ENCODE measurements around the gene URI1.

URI1 gene

DNA sequence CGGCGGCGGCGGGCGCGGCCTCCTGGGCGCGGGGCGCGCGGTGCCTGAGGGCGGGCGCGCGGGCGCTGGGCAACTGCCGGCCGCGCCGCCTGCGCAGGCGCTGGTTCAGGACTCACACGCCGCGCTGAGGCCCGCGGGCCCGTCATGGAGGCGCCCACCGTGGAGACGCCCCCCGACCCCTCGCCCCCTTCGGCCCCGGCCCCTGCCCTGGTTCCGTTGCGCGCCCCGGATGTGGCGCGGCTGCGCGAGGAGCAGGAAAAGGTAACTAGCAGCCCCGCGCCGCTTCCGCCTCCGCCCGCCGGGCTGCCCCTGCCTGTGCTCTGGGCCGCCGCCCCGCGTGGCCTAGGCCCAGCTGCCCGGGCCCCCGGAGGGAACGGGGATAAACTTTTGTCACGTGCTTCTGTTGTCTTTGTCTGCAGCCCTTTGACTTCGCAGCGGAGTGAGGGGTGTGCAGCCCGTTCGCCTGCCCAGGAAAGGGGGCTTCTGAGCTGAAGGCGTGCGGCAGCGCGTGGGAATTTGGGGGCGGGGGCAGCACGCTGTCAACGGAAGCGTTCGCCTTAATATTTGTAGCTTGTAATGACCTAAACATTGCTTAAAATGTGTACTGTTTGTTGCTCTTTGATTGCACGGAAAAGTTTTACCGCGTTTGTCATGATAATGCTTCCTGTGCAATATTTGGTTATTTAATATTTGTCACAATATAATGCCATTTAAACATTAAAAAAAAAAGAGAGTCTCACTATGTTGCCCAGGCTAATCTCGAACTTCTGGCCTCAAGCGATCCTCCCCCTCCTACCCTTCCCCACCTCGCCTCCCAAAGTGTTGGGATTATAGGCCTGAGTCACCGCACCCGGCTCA lies 594 bp downstream of the URI1 start (continued):
- TF ChIP-seq, protein P1, sequence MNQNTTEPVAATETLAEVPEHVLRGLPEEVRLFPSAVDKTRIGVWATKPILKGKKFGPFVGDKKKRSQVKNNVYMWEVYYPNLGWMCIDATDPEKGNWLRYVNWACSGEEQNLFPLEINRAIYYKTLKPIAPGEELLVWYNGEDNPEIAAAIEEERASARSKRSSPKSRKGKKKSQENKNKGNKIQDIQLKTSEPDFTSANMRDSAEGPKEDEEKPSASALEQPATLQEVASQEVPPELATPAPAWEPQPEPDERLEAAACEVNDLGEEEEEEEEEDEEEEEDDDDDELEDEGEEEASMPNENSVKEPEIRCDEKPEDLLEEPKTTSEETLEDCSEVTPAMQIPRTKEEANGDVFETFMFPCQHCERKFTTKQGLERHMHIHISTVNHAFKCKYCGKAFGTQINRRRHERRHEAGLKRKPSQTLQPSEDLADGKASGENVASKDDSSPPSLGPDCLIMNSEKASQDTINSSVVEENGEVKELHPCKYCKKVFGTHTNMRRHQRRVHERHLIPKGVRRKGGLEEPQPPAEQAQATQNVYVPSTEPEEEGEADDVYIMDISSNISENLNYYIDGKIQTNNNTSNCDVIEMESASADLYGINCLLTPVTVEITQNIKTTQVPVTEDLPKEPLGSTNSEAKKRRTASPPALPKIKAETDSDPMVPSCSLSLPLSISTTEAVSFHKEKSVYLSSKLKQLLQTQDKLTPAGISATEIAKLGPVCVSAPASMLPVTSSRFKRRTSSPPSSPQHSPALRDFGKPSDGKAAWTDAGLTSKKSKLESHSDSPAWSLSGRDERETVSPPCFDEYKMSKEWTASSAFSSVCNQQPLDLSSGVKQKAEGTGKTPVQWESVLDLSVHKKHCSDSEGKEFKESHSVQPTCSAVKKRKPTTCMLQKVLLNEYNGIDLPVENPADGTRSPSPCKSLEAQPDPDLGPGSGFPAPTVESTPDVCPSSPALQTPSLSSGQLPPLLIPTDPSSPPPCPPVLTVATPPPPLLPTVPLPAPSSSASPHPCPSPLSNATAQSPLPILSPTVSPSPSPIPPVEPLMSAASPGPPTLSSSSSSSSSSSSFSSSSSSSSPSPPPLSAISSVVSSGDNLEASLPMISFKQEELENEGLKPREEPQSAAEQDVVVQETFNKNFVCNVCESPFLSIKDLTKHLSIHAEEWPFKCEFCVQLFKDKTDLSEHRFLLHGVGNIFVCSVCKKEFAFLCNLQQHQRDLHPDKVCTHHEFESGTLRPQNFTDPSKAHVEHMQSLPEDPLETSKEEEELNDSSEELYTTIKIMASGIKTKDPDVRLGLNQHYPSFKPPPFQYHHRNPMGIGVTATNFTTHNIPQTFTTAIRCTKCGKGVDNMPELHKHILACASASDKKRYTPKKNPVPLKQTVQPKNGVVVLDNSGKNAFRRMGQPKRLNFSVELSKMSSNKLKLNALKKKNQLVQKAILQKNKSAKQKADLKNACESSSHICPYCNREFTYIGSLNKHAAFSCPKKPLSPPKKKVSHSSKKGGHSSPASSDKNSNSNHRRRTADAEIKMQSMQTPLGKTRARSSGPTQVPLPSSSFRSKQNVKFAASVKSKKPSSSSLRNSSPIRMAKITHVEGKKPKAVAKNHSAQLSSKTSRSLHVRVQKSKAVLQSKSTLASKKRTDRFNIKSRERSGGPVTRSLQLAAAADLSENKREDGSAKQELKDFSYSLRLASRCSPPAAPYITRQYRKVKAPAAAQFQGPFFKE (tag by site-specific recombination; IDR thresholded peaks at IDR 0.05; ENCODE audit: borderline replicate concordance) = 0 out of 2 replicates have a peak, but pooled peaks have one; percentile 74
- peak; percentile 79 for TF ChIP-seq ZNF600 (tag by site-specific recombination; IDR thresholded peaks at IDR 0.05)
- peak; percentile 69; the same call in 1 of the 2 replicates for TF ChIP-seq ZNF2 (tag by site-specific recombination; IDR thresholded peaks at IDR 0.05)
- TF ChIP-seq ZNF624 (tag by site-specific recombination; IDR thresholded peaks at IDR 0.05) = no peak
- TF ChIP-seq, protein P2, sequence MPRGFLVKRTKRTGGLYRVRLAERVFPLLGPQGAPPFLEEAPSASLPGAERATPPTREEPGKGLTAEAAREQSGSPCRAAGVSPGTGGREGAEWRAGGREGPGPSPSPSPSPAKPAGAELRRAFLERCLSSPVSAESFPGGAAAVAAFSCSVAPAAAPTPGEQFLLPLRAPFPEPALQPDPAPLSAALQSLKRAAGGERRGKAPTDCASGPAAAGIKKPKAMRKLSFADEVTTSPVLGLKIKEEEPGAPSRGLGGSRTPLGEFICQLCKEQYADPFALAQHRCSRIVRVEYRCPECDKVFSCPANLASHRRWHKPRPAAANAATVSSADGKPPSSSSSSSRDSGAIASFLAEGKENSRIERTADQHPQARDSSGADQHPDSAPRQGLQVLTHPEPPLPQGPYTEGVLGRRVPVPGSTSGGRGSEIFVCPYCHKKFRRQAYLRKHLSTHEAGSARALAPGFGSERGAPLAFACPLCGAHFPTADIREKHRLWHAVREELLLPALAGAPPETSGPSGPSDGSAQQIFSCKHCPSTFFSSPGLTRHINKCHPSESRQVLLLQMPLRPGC (tag by site-specific recombination; IDR thresholded peaks at IDR 0.05) = peak; percentile 43; the same call in 1 of the 2 replicates
- TF ChIP-seq ZNF266 (tag by site-specific recombination; IDR thresholded peaks at IDR 0.05; ENCODE audit: low read depth) = no peak
- no peak for TF ChIP-seq ZNF558 (tag by site-specific recombination; IDR thresholded peaks at IDR 0.05)
- TF ChIP-seq ZNF404 (tag by site-specific recombination; IDR thresholded peaks at IDR 0.05) = no peak
- TF ChIP-seq ZNF391 (tag by site-specific recombination; IDR thresholded peaks at IDR 0.05; ENCODE audit: borderline replicate concordance, low read depth) = peak; percentile 75; the same call in 1 of the 2 replicates
- peak; percentile 80 for TF ChIP-seq ZNF664 (tag by site-specific recombination; IDR thresholded peaks at IDR 0.05)
- TF ChIP-seq ZNF571 (tag by site-specific recombination; IDR thresholded peaks at IDR 0.05) = no peak
- TF ChIP-seq MYNN (tag by site-specific recombination; IDR thresholded peaks at IDR 0.05; ENCODE audit: borderline replicate concordance) = no peak
- TF ChIP-seq ZNF560 (tag by site-specific recombination; IDR thresholded peaks at IDR 0.05; ENCODE audit: borderline replicate concordance) = no peak
- peak; percentile 68; the same call in 1 of the 2 replicates for TF ChIP-seq ZNF24 (tag by site-specific recombination; IDR thresholded peaks at IDR 0.05)
- TF ChIP-seq GLIS1 (tag by site-specific recombination; IDR thresholded peaks at IDR 0.05) = peak; percentile 56
- TF ChIP-seq, protein P3, sequence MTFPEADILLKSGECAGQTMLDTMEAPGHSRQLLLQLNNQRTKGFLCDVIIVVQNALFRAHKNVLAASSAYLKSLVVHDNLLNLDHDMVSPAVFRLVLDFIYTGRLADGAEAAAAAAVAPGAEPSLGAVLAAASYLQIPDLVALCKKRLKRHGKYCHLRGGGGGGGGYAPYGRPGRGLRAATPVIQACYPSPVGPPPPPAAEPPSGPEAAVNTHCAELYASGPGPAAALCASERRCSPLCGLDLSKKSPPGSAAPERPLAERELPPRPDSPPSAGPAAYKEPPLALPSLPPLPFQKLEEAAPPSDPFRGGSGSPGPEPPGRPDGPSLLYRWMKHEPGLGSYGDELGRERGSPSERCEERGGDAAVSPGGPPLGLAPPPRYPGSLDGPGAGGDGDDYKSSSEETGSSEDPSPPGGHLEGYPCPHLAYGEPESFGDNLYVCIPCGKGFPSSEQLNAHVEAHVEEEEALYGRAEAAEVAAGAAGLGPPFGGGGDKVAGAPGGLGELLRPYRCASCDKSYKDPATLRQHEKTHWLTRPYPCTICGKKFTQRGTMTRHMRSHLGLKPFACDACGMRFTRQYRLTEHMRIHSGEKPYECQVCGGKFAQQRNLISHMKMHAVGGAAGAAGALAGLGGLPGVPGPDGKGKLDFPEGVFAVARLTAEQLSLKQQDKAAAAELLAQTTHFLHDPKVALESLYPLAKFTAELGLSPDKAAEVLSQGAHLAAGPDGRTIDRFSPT (tag by site-specific recombination; IDR thresholded peaks at IDR 0.05) = peak; percentile 67; the same call in 1 of the 2 replicates
- TF ChIP-seq ZNF155 (tag by site-specific recombination; IDR thresholded peaks at IDR 0.05) = no peak
- TF ChIP-seq ZNF544 (tag by site-specific recombination; IDR thresholded peaks at IDR 0.05) = no peak
- peak; percentile 41; the same call in 1 of the 2 replicates for TF ChIP-seq ZNF366 (tag by site-specific recombination; conservative IDR thresholded peaks at IDR 0.05)
- TF ChIP-seq, protein P4, sequence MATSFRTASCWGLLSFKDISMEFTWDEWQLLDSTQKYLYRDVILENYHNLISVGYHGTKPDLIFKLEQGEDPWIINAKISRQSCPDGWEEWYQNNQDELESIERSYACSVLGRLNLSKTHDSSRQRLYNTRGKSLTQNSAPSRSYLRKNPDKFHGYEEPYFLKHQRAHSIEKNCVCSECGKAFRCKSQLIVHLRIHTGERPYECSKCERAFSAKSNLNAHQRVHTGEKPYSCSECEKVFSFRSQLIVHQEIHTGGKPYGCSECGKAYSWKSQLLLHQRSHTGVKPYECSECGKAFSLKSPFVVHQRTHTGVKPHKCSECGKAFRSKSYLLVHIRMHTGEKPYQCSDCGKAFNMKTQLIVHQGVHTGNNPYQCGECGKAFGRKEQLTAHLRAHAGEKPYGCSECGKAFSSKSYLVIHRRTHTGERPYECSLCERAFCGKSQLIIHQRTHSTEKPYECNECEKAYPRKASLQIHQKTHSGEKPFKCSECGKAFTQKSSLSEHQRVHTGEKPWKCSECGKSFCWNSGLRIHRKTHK (tag by site-specific recombination; IDR thresholded peaks at IDR 0.05) = no peak
- TF ChIP-seq ZNF354C (tag by site-specific recombination; IDR thresholded peaks at IDR 0.05; ENCODE audit: borderline replicate concordance, low read depth) = no peak
- TF ChIP-seq, protein P5, sequence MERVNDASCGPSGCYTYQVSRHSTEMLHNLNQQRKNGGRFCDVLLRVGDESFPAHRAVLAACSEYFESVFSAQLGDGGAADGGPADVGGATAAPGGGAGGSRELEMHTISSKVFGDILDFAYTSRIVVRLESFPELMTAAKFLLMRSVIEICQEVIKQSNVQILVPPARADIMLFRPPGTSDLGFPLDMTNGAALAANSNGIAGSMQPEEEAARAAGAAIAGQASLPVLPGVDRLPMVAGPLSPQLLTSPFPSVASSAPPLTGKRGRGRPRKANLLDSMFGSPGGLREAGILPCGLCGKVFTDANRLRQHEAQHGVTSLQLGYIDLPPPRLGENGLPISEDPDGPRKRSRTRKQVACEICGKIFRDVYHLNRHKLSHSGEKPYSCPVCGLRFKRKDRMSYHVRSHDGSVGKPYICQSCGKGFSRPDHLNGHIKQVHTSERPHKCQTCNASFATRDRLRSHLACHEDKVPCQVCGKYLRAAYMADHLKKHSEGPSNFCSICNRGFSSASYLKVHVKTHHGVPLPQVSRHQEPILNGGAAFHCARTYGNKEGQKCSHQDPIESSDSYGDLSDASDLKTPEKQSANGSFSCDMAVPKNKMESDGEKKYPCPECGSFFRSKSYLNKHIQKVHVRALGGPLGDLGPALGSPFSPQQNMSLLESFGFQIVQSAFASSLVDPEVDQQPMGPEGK (tag by site-specific recombination; IDR thresholded peaks at IDR 0.05) = peak; percentile 97
- TF ChIP-seq, protein P6, sequence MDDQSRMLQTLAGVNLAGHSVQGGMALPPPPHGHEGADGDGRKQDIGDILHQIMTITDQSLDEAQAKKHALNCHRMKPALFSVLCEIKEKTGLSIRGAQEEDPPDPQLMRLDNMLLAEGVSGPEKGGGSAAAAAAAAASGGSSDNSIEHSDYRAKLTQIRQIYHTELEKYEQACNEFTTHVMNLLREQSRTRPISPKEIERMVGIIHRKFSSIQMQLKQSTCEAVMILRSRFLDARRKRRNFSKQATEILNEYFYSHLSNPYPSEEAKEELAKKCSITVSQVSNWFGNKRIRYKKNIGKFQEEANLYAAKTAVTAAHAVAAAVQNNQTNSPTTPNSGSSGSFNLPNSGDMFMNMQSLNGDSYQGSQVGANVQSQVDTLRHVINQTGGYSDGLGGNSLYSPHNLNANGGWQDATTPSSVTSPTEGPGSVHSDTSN (CRISPR knock-in tag; IDR thresholded peaks at IDR 0.05) = no peak

Measured in HEK293 (cell line).